K562 (cell line): ENCODE data around the gene CEP250. TPM values are rescaled to one million over a fixed set of nuclear protein-coding genes. Genes with fewer than 3 reads are reported as not detected.

Experiments
- ATAC-seq: fragments of 200-7000 bp; cut with Tn5 transposase; 3 replicates; pipeline ENCODE4 v1.9.1; 2020; ENCODE audit warnings: moderate library complexity
- BruUV-seq: library from RNA; stranded (reverse); fragments of 400-500 nt; replicated peaks from 2 replicates; lab custom pipeline; 2021; lab: Mats Ljungman, UMichigan
- CTCF ChIA-PET: fragments of 300-600 bp; formaldehyde crosslinking; extraction: SDS; loops from one replicate; lab custom pipeline; 2021; ENCODE audit warnings: low intra/inter-chr PET ratio; lab: Yijun Ruan, JAX
- POLR2A ChIA-PET: fragments of 300-600, 350-650 bp; sonication (Branson Sonifier 250); formaldehyde crosslinking; extraction: SDS; loops from one replicate; lab custom pipeline; 2021; ENCODE audit warnings: antibody characterized with exemption, inconsistent platforms; lab: Yijun Ruan, JAX
- DNase-seq, 4 experiments: peaks; one replicate each; pipeline versions ENCODE4 v3.0.0 to v3.0.0-alpha.2; 2011 to 2018; ENCODE audit warnings: low spot score in 3 of 4, mixed read lengths in 3 of 4; ENCODE audit errors: extremely low read depth in 1 of 4
- FAIRE-seq: peaks from 2 replicates; lab custom pipeline; 2011; peaks lifted over from hg19 to GRCh38; lab: Jason Lieb, UNC
- H2AFZ ChIP-seq: 2 replicates; pipeline ENCODE4 v1.6.0; 2011; ENCODE audit warnings: low read depth, low read length, control low read depth, inconsistent platforms
- H3K27ac ChIP-seq: fragments of 200-600 bp; 3 replicates; pipeline ENCODE4 v1.8.0; 2011; ENCODE audit warnings: low read depth, mild to moderate bottlenecking, control low read depth, inconsistent platforms, low read length, moderate library complexity, mixed read lengths; ENCODE audit errors: extremely low read depth
- H3K27me3 ChIP-seq, 2 experiments: fragments of 300-600 bp in 1 of 2; 2 replicates in 1 of 2; 3 replicates in 1 of 2; pipeline versions ENCODE4 v1.6.0 to v1.8.0; 2011; ENCODE audit warnings: inconsistent platforms in 2 of 2, low read length in 2 of 2, mild to moderate bottlenecking in 1 of 2, mixed read lengths in 1 of 2, moderate library complexity in 1 of 2; ENCODE audit not compliant: control insufficient read depth in 2 of 2, insufficient read depth in 2 of 2
- H3K36me3 ChIP-seq: fragments of 300-600 bp; 3 replicates; pipeline ENCODE4 v1.8.0; 2011; ENCODE audit warnings: mild to moderate bottlenecking, low read length, inconsistent platforms; ENCODE audit not compliant: control insufficient read depth, insufficient read depth
- H3K4me1 ChIP-seq, 2 experiments: fragments of 200-600 bp in 1 of 2; replicated peaks in 1 of 2; 2 replicates in 1 of 2; 3 replicates in 1 of 2; pipeline versions ENCODE4 v1.5.1 to v1.8.0; 2011; ENCODE audit warnings: inconsistent platforms in 2 of 2, low read length in 2 of 2, mild to moderate bottlenecking in 1 of 2, mixed read lengths in 1 of 2, moderate library complexity in 1 of 2; ENCODE audit not compliant: control insufficient read depth in 2 of 2, insufficient read depth in 2 of 2
- H3K4me2 ChIP-seq: 2 replicates; pipeline ENCODE4 v1.6.1; 2011; ENCODE audit warnings: low read length, control low read depth, inconsistent platforms, mixed read lengths; ENCODE audit not compliant: insufficient read depth
- H3K4me3 ChIP-seq: fragments of 200-600 bp; sonication (generic), shearing (Covaris generic); 2 replicates; pipeline ENCODE4 v1.5.1; 2016; ENCODE audit warnings: control low read depth, inconsistent platforms
- H3K79me2 ChIP-seq: fragments of 200-600 bp; 3 replicates; pipeline ENCODE4 v1.8.0; 2011; ENCODE audit warnings: low read length, inconsistent platforms; ENCODE audit not compliant: control insufficient read depth, insufficient read depth
- H3K9ac ChIP-seq, 2 experiments: 2 replicates each; pipeline versions ENCODE4 v1.6.0 to v1.6.1; 2011; ENCODE audit warnings: low read depth in 2 of 2, low read length in 2 of 2, control low read depth in 1 of 2, inconsistent platforms in 1 of 2, mild to moderate bottlenecking in 1 of 2, mixed read lengths in 1 of 2; ENCODE audit not compliant: insufficient read depth in 1 of 2
- H3K9me1 ChIP-seq: one replicate; pipeline ENCODE4 v1.6.0; 2011; ENCODE audit warnings: inconsistent platforms, mild to moderate bottlenecking, low read length, moderate library complexity; ENCODE audit not compliant: control insufficient read depth, insufficient read depth
- H3K9me3 ChIP-seq: replicated peaks from 2 replicates; pipeline ENCODE4 v1.5.1; 2011; ENCODE audit warnings: low read depth, low read length, inconsistent platforms; ENCODE audit not compliant: control insufficient read depth, insufficient read depth
- H4K20me1 ChIP-seq: replicated peaks from 2 replicates; pipeline ENCODE4 v1.6.1; 2011; ENCODE audit warnings: low read length, inconsistent platforms, mixed read lengths; ENCODE audit not compliant: control insufficient read depth, insufficient read depth
- HDAC3 ChIP-seq: fragments of 450-650 bp; IDR thresholded peaks from 2 replicates; pipeline ENCODE4 v1.6.1; 2018; ENCODE audit warnings: borderline replicate concordance, mild to moderate bottlenecking, moderate library complexity; ENCODE audit not compliant: partially characterized antibody
- MTA2 ChIP-seq: fragments of 450-650 bp; IDR thresholded peaks from 2 replicates; pipeline ENCODE4 v1.6.1; 2016; ENCODE audit warnings: low read depth
- RAD51 ChIP-seq: fragments of 450-650 bp; IDR thresholded peaks from 2 replicates; pipeline ENCODE4 v1.7.1; 2016; ENCODE audit warnings: low read depth, mild to moderate bottlenecking, borderline replicate concordance
- ZNF583 ChIP-seq: fragments of 250-450 bp; sonication (Bioruptor Pico); IDR thresholded peaks from 2 replicates; pipeline ENCODE4 v1.4.0; 2020
- WGBS: fragments of 100-300 bp; shearing (Covaris generic); methylation state at CpG from one replicate; pipeline ENCODE4 v1.1.6; 2016; ENCODE audit warnings: low coverage, mixed read lengths; ENCODE audit not compliant: insufficient coverage; ENCODE audit errors: missing lambda C conversion rate; 5-methylcytosine and 5-hydroxymethylcytosine counted together
- in situ Hi-C: fragments of 300-500 bp; cut with MboI; formaldehyde crosslinking; loops from 4 replicates; pipeline ENCODE4 v1.15.0; 2018; ENCODE audit warnings: inconsistent platforms, mixed read lengths
- intact Hi-C: fragments of 100-400 bp; cut with micrococcal nuclease; formaldehyde crosslinking; loops from 2 replicates; pipeline ENCODE4 v1.14.2; 2022
- polyA plus RNA-seq, 8 experiments: library from polyadenylated mRNA; depleted of rRNA in 4 of 8; stranded (reverse) in 5 of 8; unstranded in 3 of 8; fragments of >200 nt; fragmentation: Nextera tagmentation in 2 of 8; fragmentation: Illumina TruSeq in 1 of 8; extraction: Ambion mirVana in 2 of 8; extraction: Trizol in 1 of 8; gene quantifications; 2 replicates each; pipeline versions ENCODE4 v1.2.1 to v1.2.3, GENCODE V29; 2011 to 2014; ENCODE audit warnings: inconsistent platforms in 1 of 8, missing spikeins in 1 of 8
- total RNA-seq, 7 experiments: library from RNA; depleted of rRNA in 6 of 7; stranded (reverse); fragments of >200 nt in 6 of 7; fragmentation: Illumina TruSeq in 2 of 7; extraction: Trizol in 2 of 7; gene quantifications; 2 replicates each; pipeline versions ENCODE4 v1.2.1 to v1.2.3, GENCODE V29; 2011 to 2021; ENCODE audit warnings: low replicate concordance in 1 of 7
- TF ChIP-seq, protein P1 (sequence below), 2 experiments: fragments of 450-650 bp; conservative IDR thresholded peaks; 2 replicates each; pipeline ENCODE4 v1.6.1; 2017; ENCODE audit warnings: mild to moderate bottlenecking in 2 of 2, moderate library complexity in 2 of 2

Gene CEP250
- total and polyA plus RNA-seq, 9 of the 15 experiments (the other 6 are each of a cell fraction or from before 2014, with no cell fraction given) = 2.5 to 41.9 (median 20.5) TPM

GRCh38 chr20:35562541-35563110 is 107.2 kb downstream of the CEP250 start:
- 27% methylated on average over 7 of the region's 10 CpGs for WGBS
- ATAC-seq = no peak
- CTCF ChIA-PET = no interaction called here

More at GRCh38 chr20:35562541-35563110, 107.2 kb downstream of the CEP250 start:
- BruUV-seq = no TSS peak
- POLR2A ChIA-PET = interaction anchor here (0.6 to 2.1 kb wide), 3 partner anchors 10 to 180 kb away, joined by 3 to 9 read pairs (median 3); partner anchors contain the start of gene RBM39
- Histone ChIP-seq H3K4me2 (no peak overlapping the region), H3K79me2 (no peaks in the 10 kb centered on the region), H2AFZ (no peak overlapping the region), H3K4me3 (no peak overlapping the region), H3K9me1 (no peaks in the 10 kb centered on the region), H3K27ac (no peak overlapping the region), H3K4me1 (peaks cover 0 to 14% of the 10 kb centered on the region in 2 experiments; a peak in 2 of 5 replicates), H3K9me3 (no peaks in the 10 kb centered on the region), H3K27me3 (peaks cover 2 to 14% of the 10 kb centered on the region in 2 experiments; a peak in 4 of 5 replicates), H4K20me1 (peaks cover 3% of the 10 kb centered on the region), H3K36me3 (peaks cover 3% of the 10 kb centered on the region; the same call in 1 of the 3 replicates), H3K9ac (no peak overlapping the region; a peak in 1 of 4 replicates)
- in situ Hi-C loops = no loop called here
- no peak for DNase-seq
- TF ChIP-seq, protein P1, sequence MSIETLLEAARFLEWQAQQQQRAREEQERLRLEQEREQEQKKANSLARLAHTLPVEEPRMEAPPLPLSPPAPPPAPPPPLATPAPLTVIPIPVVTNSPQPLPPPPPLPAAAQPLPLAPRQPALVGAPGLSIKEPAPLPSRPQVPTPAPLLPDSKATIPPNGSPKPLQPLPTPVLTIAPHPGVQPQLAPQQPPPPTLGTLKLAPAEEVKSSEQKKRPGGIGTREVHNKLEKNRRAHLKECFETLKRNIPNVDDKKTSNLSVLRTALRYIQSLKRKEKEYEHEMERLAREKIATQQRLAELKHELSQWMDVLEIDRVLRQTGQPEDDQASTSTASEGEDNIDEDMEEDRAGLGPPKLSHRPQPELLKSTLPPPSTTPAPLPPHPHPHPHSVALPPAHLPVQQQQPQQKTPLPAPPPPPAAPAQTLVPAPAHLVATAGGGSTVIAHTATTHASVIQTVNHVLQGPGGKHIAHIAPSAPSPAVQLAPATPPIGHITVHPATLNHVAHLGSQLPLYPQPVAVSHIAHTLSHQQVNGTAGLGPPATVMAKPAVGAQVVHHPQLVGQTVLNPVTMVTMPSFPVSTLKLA (conservative IDR thresholded peaks at IDR 0.05) = no peak
- TF ChIP-seq RAD51 (no peak), HDAC3 (no peak), ZNF583 (no peak), MTA2 (no peak)
- FAIRE-seq = no peak
- intact Hi-C loops = no loop called here
